ENCODE measurements around the gene POLR2E. TPM values are rescaled to one million over a fixed set of nuclear protein-coding genes. Genes with fewer than 3 reads are reported as not detected.

Gene POLR2E
- total RNA-seq = 69.8 and 81.8 TPM in 2 replicates

DNA sequence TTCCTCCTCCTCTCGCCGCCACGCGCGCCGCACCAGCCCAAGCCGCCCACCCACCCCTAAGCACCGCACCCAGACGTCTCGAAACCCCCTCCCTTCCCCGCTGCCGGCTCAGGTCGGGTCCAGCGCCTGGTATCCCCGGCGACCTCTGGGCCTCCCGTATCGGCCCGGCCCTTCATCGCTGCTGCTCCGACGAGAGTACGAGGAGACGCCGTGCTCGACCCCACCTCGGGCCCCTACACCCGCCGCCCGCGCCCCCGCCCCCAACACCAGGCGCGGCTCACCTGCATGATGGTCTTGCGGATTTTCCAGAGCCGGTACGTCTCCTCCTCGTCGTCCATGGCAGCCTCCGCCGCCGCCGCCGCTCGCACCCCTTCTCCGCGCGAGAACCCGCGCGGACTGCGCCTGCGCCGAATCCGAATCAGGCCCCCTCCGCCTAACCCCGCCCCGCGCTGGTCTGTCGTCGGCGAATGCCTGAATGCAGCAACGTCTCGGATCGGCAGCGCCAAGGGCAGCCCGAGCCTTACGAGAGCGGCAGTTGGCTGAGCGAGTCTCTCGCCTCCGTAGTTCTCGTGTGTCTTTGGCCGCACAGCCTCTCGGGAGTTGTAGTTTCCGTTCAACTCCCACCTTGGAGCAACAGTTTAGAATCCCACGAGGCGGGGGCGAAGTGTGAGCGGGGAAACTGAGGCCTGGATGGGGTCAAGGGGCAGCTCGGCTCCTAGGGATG is at the start of gene POLR2E:
Gene POLR2E (minus strand): TSS at position 398 of the 724 bp plus-strand sequence. CDS start 60 bp downstream, at position 338.

GRCh38 chr19:1103708-1104310 is 8.6 kb upstream of the POLR2E start, which contains the start of gene GPX4:
TSS of gene GPX4 (plus strand) at chr19:1103994. CDS start at chr19:1104044, 50 bp downstream.

GRCh38 chr19:1066748-1067340 is 28.3 kb downstream of the POLR2E start, which contains the start of gene ARHGAP45:
TSS of gene ARHGAP45 (plus strand) at chr19:1067167. CDS start at chr19:1067406, 239 bp downstream.

GRCh38 chr19:1039646-1040475 is 55.3 kb downstream of the POLR2E start, which contains the start of gene ABCA7:
TSS of gene ABCA7 (plus strand) at chr19:1040107. CDS start at chr19:1041362, 1,255 bp downstream.

Other genes starting within 250 kb of the POLR2E start
- gene ELANE, start 243.1 kb downstream of the POLR2E start, total RNA-seq = not detected in 2 replicates
- 0.52 and 0.54 TPM in 2 replicates for gene CFD, start 235.7 kb downstream of the POLR2E start, total RNA-seq
- gene MED16, start 202.2 kb downstream of the POLR2E start, total RNA-seq = 16.1 and 20.6 TPM in 2 replicates
- gene RNU6-9, start 201.9 kb downstream of the POLR2E start, total RNA-seq = not detected in 2 replicates
- 37.0 and 37.5 TPM in 2 replicates for gene R3HDM4, start 182.2 kb downstream of the POLR2E start, total RNA-seq
- not detected in 2 replicates for gene KISS1R, start 178.0 kb downstream of the POLR2E start, total RNA-seq
- 4.7 and 5.6 TPM in 2 replicates for gene ARID3A, start 169.3 kb downstream of the POLR2E start, total RNA-seq
- 67.0 and 73.3 TPM in 2 replicates for gene WDR18, start 111.0 kb downstream of the POLR2E start, total RNA-seq
- gene GRIN3B, start 95.0 kb downstream of the POLR2E start, total RNA-seq = 0.09 and 0.33 TPM in 2 replicates
- gene TMEM259, start 74.3 kb downstream of the POLR2E start, total RNA-seq = 36.9 and 38.3 TPM in 2 replicates
- not detected in 2 replicates for gene RNU6-2, start 73.9 kb downstream of the POLR2E start, total RNA-seq
- 54.7 and 73.7 TPM in 2 replicates for gene CNN2, start 68.8 kb downstream of the POLR2E start, total RNA-seq
- 2.4 and 3.6 TPM in 2 replicates for gene ABCA7, start 55.3 kb downstream of the POLR2E start, total RNA-seq
- 11.9 and 24.8 TPM in 2 replicates for gene ARHGAP45, start 28.2 kb downstream of the POLR2E start, total RNA-seq
- gene GPX4, start 8.6 kb upstream of the POLR2E start, total RNA-seq = 369 and 438 TPM in 2 replicates
- gene SBNO2, start 78.9 kb upstream of the POLR2E start, total RNA-seq = 14.4 and 15.9 TPM in 2 replicates
- gene STK11, start 110.4 kb upstream of the POLR2E start, total RNA-seq = 80.6 and 90.6 TPM in 2 replicates
- gene CBARP, start 142.6 kb upstream of the POLR2E start, total RNA-seq = 0.76 and 1.2 TPM in 2 replicates
- gene ATP5F1D, start 146.4 kb upstream of the POLR2E start, total RNA-seq = 12.6 and 14.8 TPM in 2 replicates
- 5.4 and 7.2 TPM in 2 replicates for gene MIDN, start 153.2 kb upstream of the POLR2E start, total RNA-seq
- gene CIRBP, start 174.0 kb upstream of the POLR2E start, total RNA-seq = 214 and 308 TPM in 2 replicates
- 12.2 and 12.7 TPM in 2 replicates for gene FAM174C, start 180.2 kb upstream of the POLR2E start, total RNA-seq
- not detected in 2 replicates for gene EFNA2, start 190.5 kb upstream of the POLR2E start, total RNA-seq